Keratinocyte (primary cell): ENCODE data around the gene CPED1. TPM values are rescaled to one million over a fixed set of nuclear protein-coding genes. Genes with fewer than 3 reads are reported as not detected.

Experiments used
- DNase-seq: peaks from one replicate; pipeline ENCODE4 v3.0.0-alpha.2; 2011; ENCODE audit warnings: low read depth, missing footprints, low spot score
- FAIRE-seq: peaks from 2 replicates; lab custom pipeline; 2011; peaks lifted over from hg19 to GRCh38; lab: Jason Lieb, UNC
- H2AFZ ChIP-seq: 2 replicates; pipeline ENCODE4 v1.6.0; 2012; ENCODE audit warnings: low read length, control low read depth, inconsistent platforms; ENCODE audit not compliant: control insufficient read depth
- H3K27ac ChIP-seq: 2 replicates; pipeline ENCODE4 v1.5.1; 2011; ENCODE audit warnings: low read length; ENCODE audit not compliant: control insufficient read depth, insufficient read depth
- H3K27me3 ChIP-seq: 3 replicates; pipeline ENCODE4 v1.6.0; 2011; ENCODE audit warnings: low read length; ENCODE audit not compliant: control insufficient read depth, insufficient read depth; ENCODE audit errors: extremely low read depth
- H3K36me3 ChIP-seq, 2 experiments: 2 replicates in 1 of 2; 3 replicates in 1 of 2; pipeline ENCODE4 v1.5.1; 2011; ENCODE audit warnings: low read length in 2 of 2, mild to moderate bottlenecking in 1 of 2; ENCODE audit not compliant: control insufficient read depth in 2 of 2, insufficient read depth in 2 of 2; ENCODE audit errors: extremely low read depth in 1 of 2
- H3K4me1 ChIP-seq: 3 replicates; pipeline ENCODE4 v1.5.1; 2011; ENCODE audit warnings: low read length; ENCODE audit not compliant: control insufficient read depth, insufficient read depth; ENCODE audit errors: extremely low read depth
- H3K4me2 ChIP-seq: 3 replicates; pipeline ENCODE4 v1.6.0; 2011; ENCODE audit warnings: low read depth, low read length; ENCODE audit not compliant: control insufficient read depth, insufficient read depth; ENCODE audit errors: extremely low read depth
- H3K4me3 ChIP-seq, 3 experiments: fragments of 200-600 bp in 1 of 3; sonication (generic) in 1 of 3; 2 replicates in 2 of 3; 3 replicates in 1 of 3; pipeline ENCODE4 v1.5.1; 2011 to 2016; ENCODE audit warnings: low read length in 3 of 3, mild to moderate bottlenecking in 3 of 3, control low read depth in 2 of 3, inconsistent platforms in 1 of 3, low read depth in 1 of 3, mixed read lengths in 1 of 3, mixed run types in 1 of 3, moderate library complexity in 1 of 3; ENCODE audit not compliant: control insufficient read depth in 2 of 3, insufficient read depth in 2 of 3; ENCODE audit errors: extremely low read depth in 1 of 3
- H3K79me2 ChIP-seq: 2 replicates; pipeline ENCODE4 v1.6.0; 2012; ENCODE audit warnings: low read length; ENCODE audit not compliant: control insufficient read depth, insufficient read depth
- H3K9ac ChIP-seq: 3 replicates; pipeline ENCODE4 v1.6.0; 2011; ENCODE audit warnings: low read length; ENCODE audit not compliant: control insufficient read depth, insufficient read depth; ENCODE audit errors: extremely low read depth
- H3K9me1 ChIP-seq: 3 replicates; pipeline ENCODE4 v1.6.0; 2011; ENCODE audit warnings: low read length; ENCODE audit not compliant: control insufficient read depth, insufficient read depth; ENCODE audit errors: extremely low read depth
- H3K9me3 ChIP-seq: 2 replicates; pipeline ENCODE4 v1.5.1; 2012; ENCODE audit warnings: low read depth, low read length; ENCODE audit not compliant: control insufficient read depth
- H4K20me1 ChIP-seq: 3 replicates; pipeline ENCODE4 v1.6.0; 2011; ENCODE audit warnings: low read length; ENCODE audit not compliant: control insufficient read depth, insufficient read depth; ENCODE audit errors: extremely low read depth
- CTCF ChIP-seq, 3 experiments: IDR thresholded peaks in 1 of 3; conservative IDR thresholded peaks in 1 of 3; optimal IDR thresholded peaks in 1 of 3; 2 replicates in 2 of 3; 3 replicates in 1 of 3; pipeline versions ENCODE3 to v1.5.1; 2011; ENCODE audit warnings: low read length in 3 of 3, mild to moderate bottlenecking in 3 of 3, moderate library complexity in 2 of 3, control low read depth in 1 of 3, inconsistent platforms in 1 of 3; ENCODE audit not compliant: insufficient read depth in 2 of 3; ENCODE audit errors: extremely low read depth in 1 of 3
- EZH2 ChIP-seq: IDR thresholded peaks from one replicate; pipeline ENCODE4 v1.6.1; 2012; ENCODE audit warnings: inconsistent platforms, mild to moderate bottlenecking, low read length, moderate library complexity
- dilution Hi-C: fragments of 300-500 bp; cut with MboI; formaldehyde crosslinking; loops from one replicate; pipeline ENCODE4 v1.7.0; 2020; ENCODE audit warnings: low sequenced_read_pairs; ENCODE audit not compliant: extremely low pct_ligation_motif_present
- polyA plus RNA-seq, 5 experiments: library from polyadenylated mRNA; depleted of rRNA in 3 of 5; stranded (reverse) in 3 of 5; stranded (forward) in 1 of 5; unstranded in 1 of 5; fragments of >200 nt; gene quantifications; 1 replicate in 1 of 5; 2 replicates in 3 of 5; 3 replicates in 1 of 5; pipeline versions ENCODE4 v1.2.1 to v1.2.3, GENCODE V29; 2011 to 2012; ENCODE audit warnings: missing spikeins in 2 of 5, low read depth in 1 of 5, low replicate concordance in 1 of 5

The CPED1 gene
- polyA plus RNA-seq, 1 donor (not counting 4 experiments of a cell fraction or from before 2014, with no cell fraction given), result 0.62 TPM

- H3K36me3 ChIP-seq, result peaks cover 0 to 11% of the 10 kb centered on the region in 2 experiments
- H2AFZ ChIP-seq, result no peak overlapping the region
- no peak overlapping the region for H3K27ac ChIP-seq
- DNase-seq, result no peak
- H3K27me3 ChIP-seq, result no peaks in the 10 kb centered on the region
- no peaks in the 10 kb centered on the region for H3K9me1 ChIP-seq
- no peaks in the 10 kb centered on the region for H3K79me2 ChIP-seq
- no peak for TF ChIP-seq EZH2
- TF ChIP-seq CTCF (optimal IDR thresholded peaks at IDR 0.05 in 1 of 3, IDR thresholded peaks at IDR 0.05 in 1 of 3, conservative IDR thresholded peaks at IDR 0.05 in 1 of 3; ENCODE audit: extremely low read depth in 1 of 3, insufficient read depth in 2 of 3, low read length in 3 of 3), result no peak
- dilution Hi-C loops, result no loop called here
- no peaks in the 10 kb centered on the region for H3K4me1 ChIP-seq
- H4K20me1 ChIP-seq, result no peaks in the 10 kb centered on the region
- no peak overlapping the region for H3K9ac ChIP-seq
- no peak for FAIRE-seq
- H3K4me2 ChIP-seq, result no peak overlapping the region
- no peaks in the 10 kb centered on the region for H3K9me3 ChIP-seq
- no peak overlapping the region for H3K4me3 ChIP-seq
Measured at GRCh38 chr7:120973849-120974248, 14.7 kb upstream of the CPED1 start.

- H3K27ac ChIP-seq, result no peak overlapping the region
- no peak overlapping the region for H2AFZ ChIP-seq
- dilution Hi-C loops, result no loop called here
- no peaks in the 10 kb centered on the region for H3K79me2 ChIP-seq
- no peaks in the 10 kb centered on the region for H4K20me1 ChIP-seq
- H3K9me1 ChIP-seq, result no peaks in the 10 kb centered on the region
- TF ChIP-seq EZH2 (no peak), CTCF (optimal IDR thresholded peaks at IDR 0.05 in 1 of 3, IDR thresholded peaks at IDR 0.05 in 1 of 3, conservative IDR thresholded peaks at IDR 0.05 in 1 of 3; ENCODE audit: extremely low read depth in 1 of 3, insufficient read depth in 2 of 3, low read length in 3 of 3) (no peak)
- no peaks in the 10 kb centered on the region for H3K36me3 ChIP-seq
- H3K4me2 ChIP-seq, result no peak overlapping the region
- no peak for FAIRE-seq
- H3K9me3 ChIP-seq, result no peaks in the 10 kb centered on the region
- no peak for DNase-seq
- H3K4me1 ChIP-seq, result peaks cover 5% of the 10 kb centered on the region
- no peak overlapping the region for H3K9ac ChIP-seq
- H3K4me3 ChIP-seq, result no peak overlapping the region
- no peaks in the 10 kb centered on the region for H3K27me3 ChIP-seq
Measured at GRCh38 chr7:120979765-120980499, 8.6 kb upstream of the CPED1 start.
